HEK293 (cell line): ENCODE data around the gene HIPK4.

ENCODE experiments used
- KLF16 ChIP-seq: fragments of 450-650 bp; formaldehyde crosslinking; IDR thresholded peaks from 2 replicates; pipeline ENCODE4 v1.5.1; 2017; ENCODE audit warnings: missing biosample characterization, missing genetic modification characterization
- OVOL3 ChIP-seq: fragments of 450-650 bp; formaldehyde crosslinking; IDR thresholded peaks from 2 replicates; pipeline ENCODE4 v1.5.1; 2016; ENCODE audit warnings: missing biosample characterization, missing genetic modification characterization
- PATZ1 ChIP-seq: fragments of 450-650 bp; formaldehyde crosslinking; IDR thresholded peaks from 2 replicates; pipeline ENCODE4 v1.5.1; 2016; ENCODE audit warnings: missing biosample characterization, missing genetic modification characterization
- PBX3 ChIP-seq: sonication (generic); formaldehyde crosslinking; IDR thresholded peaks from 2 replicates; pipeline ENCODE4 v1.8.1; 2022; ENCODE audit warnings: mild to moderate bottlenecking, moderate library complexity, missing genetic modification reagents
- SP2 ChIP-seq: fragments of 450-650 bp; formaldehyde crosslinking; IDR thresholded peaks from 2 replicates; pipeline ENCODE4 v1.5.1; 2016; ENCODE audit warnings: missing biosample characterization, missing genetic modification characterization
- SP7 ChIP-seq: fragments of 450-650 bp; formaldehyde crosslinking; IDR thresholded peaks from 2 replicates; pipeline ENCODE4 v1.5.1; 2016; ENCODE audit warnings: missing biosample characterization, missing genetic modification characterization
- TCF7L2 ChIP-seq: IDR thresholded peaks from 2 replicates; pipeline ENCODE4 v1.6.1; 2011; ENCODE audit warnings: low read depth, mild to moderate bottlenecking, inconsistent platforms, low read length, moderate library complexity, borderline replicate concordance
- TSHZ1 ChIP-seq: fragments of 450-650 bp; formaldehyde crosslinking; IDR thresholded peaks from 2 replicates; pipeline ENCODE4 v1.5.1; 2016; ENCODE audit warnings: missing biosample characterization, missing genetic modification characterization, borderline replicate concordance
- ZBTB21 ChIP-seq: fragments of 450-650 bp; formaldehyde crosslinking; IDR thresholded peaks from 2 replicates; pipeline ENCODE4 v1.5.1; 2017; ENCODE audit warnings: missing biosample characterization, missing genetic modification characterization
- ZBTB48 ChIP-seq: fragments of 450-650 bp; formaldehyde crosslinking; IDR thresholded peaks from 2 replicates; pipeline ENCODE4 v1.5.1; 2016; ENCODE audit warnings: missing biosample characterization, missing genetic modification characterization
- ZFP37 ChIP-seq: fragments of 450-650 bp; formaldehyde crosslinking; IDR thresholded peaks from 2 replicates; pipeline ENCODE4 v1.5.1; 2016; ENCODE audit warnings: missing biosample characterization, missing genetic modification characterization
- ZFP41 ChIP-seq: fragments of 450-650 bp; formaldehyde crosslinking; IDR thresholded peaks from 2 replicates; pipeline ENCODE4 v1.5.1; 2016; ENCODE audit warnings: missing biosample characterization, missing genetic modification characterization, borderline replicate concordance
- ZNF133 ChIP-seq: fragments of 450-650 bp; formaldehyde crosslinking; IDR thresholded peaks from 2 replicates; pipeline ENCODE4 v1.5.1; 2016; ENCODE audit warnings: missing biosample characterization, missing genetic modification characterization
- ZNF175 ChIP-seq: fragments of 450-650 bp; formaldehyde crosslinking; IDR thresholded peaks from 2 replicates; pipeline ENCODE4 v1.5.1; 2016; ENCODE audit warnings: missing biosample characterization, missing genetic modification characterization
- ZNF211 ChIP-seq: fragments of 450-650 bp; formaldehyde crosslinking; IDR thresholded peaks from 2 replicates; pipeline ENCODE4 v1.5.1; 2016; ENCODE audit warnings: low read depth, missing biosample characterization, missing genetic modification characterization
- ZNF239 ChIP-seq: fragments of 450-650 bp; formaldehyde crosslinking; IDR thresholded peaks from 2 replicates; pipeline ENCODE4 v1.5.1; 2016; ENCODE audit warnings: missing biosample characterization, missing genetic modification characterization
- ZNF24 ChIP-seq: fragments of 450-650 bp; formaldehyde crosslinking; IDR thresholded peaks from 2 replicates; pipeline ENCODE4 v1.5.1; 2016; ENCODE audit warnings: missing biosample characterization, missing genetic modification characterization
- ZNF280D ChIP-seq: fragments of 450-650 bp; formaldehyde crosslinking; IDR thresholded peaks from 2 replicates; pipeline ENCODE4 v1.5.1; 2016; ENCODE audit warnings: missing biosample characterization, missing genetic modification characterization
- ZNF292 ChIP-seq: fragments of 450-650 bp; formaldehyde crosslinking; IDR thresholded peaks from 2 replicates; pipeline ENCODE4 v1.5.1; 2016; ENCODE audit warnings: low read depth, missing biosample characterization, missing genetic modification characterization, borderline replicate concordance
- ZNF341 ChIP-seq: fragments of 450-650 bp; formaldehyde crosslinking; IDR thresholded peaks from 2 replicates; pipeline ENCODE4; 2016; ENCODE audit warnings: low read depth, missing biosample characterization, missing genetic modification characterization
- ZNF404 ChIP-seq: fragments of 450-650 bp; formaldehyde crosslinking; IDR thresholded peaks from 2 replicates; pipeline ENCODE4 v1.5.1; 2017; ENCODE audit warnings: missing biosample characterization, missing genetic modification characterization
- ZNF510 ChIP-seq: fragments of 450-650 bp; formaldehyde crosslinking; IDR thresholded peaks from 2 replicates; pipeline ENCODE4 v1.5.1; 2018; ENCODE audit warnings: mild to moderate bottlenecking, missing genetic modification characterization, missing biosample characterization; ENCODE audit not compliant: insufficient replicate concordance
- ZNF530 ChIP-seq: fragments of 450-650 bp; formaldehyde crosslinking; IDR thresholded peaks from 2 replicates; pipeline ENCODE4 v1.5.1; 2016; ENCODE audit warnings: low read depth, missing biosample characterization, missing genetic modification characterization
- ZNF76 ChIP-seq: fragments of 450-650 bp; formaldehyde crosslinking; IDR thresholded peaks from 2 replicates; pipeline ENCODE4; 2016; ENCODE audit warnings: low read depth, missing biosample characterization, missing genetic modification characterization, borderline replicate concordance
- ZNF843 ChIP-seq: fragments of 450-650 bp; formaldehyde crosslinking; IDR thresholded peaks from 2 replicates; pipeline ENCODE4 v1.5.1; 2016; ENCODE audit warnings: missing biosample characterization, missing genetic modification characterization
- ZSCAN18 ChIP-seq: fragments of 450-650 bp; formaldehyde crosslinking; IDR thresholded peaks from 2 replicates; pipeline ENCODE4 v1.5.1; 2016; ENCODE audit warnings: missing biosample characterization, missing genetic modification characterization

Gene HIPK4

GRCh38 chr19:40348125-40348913, 41.7 kb downstream of the HIPK4 start, which contains the start of the genes C19orf47 and PLD3 (continued):
- TF ChIP-seq TSHZ1 (tag by site-specific recombination) (peak; percentile 71; the same call in 1 of the 2 replicates), OVOL3 (tag by site-specific recombination) (peak; percentile 60; the same call in 1 of the 2 replicates), ZFP37 (tag by site-specific recombination) (no peak), ZBTB21 (tag by site-specific recombination) (peak; percentile 79), ZNF24 (tag by site-specific recombination) (peak; percentile 100), ZNF292 (peak; percentile 93; the same call in 1 of the 2 replicates), PBX3 (CRISPR knock-in tag) (peak; percentile 87), ZSCAN18 (tag by site-specific recombination) (0 out of 2 replicates have a peak, but pooled peaks have one; percentile 41), ZNF843 (tag by site-specific recombination) (peak; percentile 93), ZNF530 (tag by site-specific recombination) (no peak), SP2 (tag by site-specific recombination) (peak; percentile 99), ZNF175 (tag by site-specific recombination) (peak; percentile 100; the same call in 1 of the 2 replicates), ZNF510 (no peak), ZFP41 (tag by site-specific recombination) (peak; percentile 56; the same call in 1 of the 2 replicates), SP7 (tag by site-specific recombination) (peak; percentile 88), ZNF341 (tag by site-specific recombination) (peak; percentile 97), ZNF211 (tag by site-specific recombination) (no peak), ZNF280D (tag by site-specific recombination) (peak; percentile 58; the same call in 1 of the 2 replicates), ZNF133 (tag by site-specific recombination) (no peak), ZNF404 (peak; percentile 35; the same call in 1 of the 2 replicates), TCF7L2 (no peak), PATZ1 (tag by site-specific recombination) (peak; percentile 97), ZNF239 (tag by site-specific recombination) (peak; percentile 35), ZNF76 (tag by site-specific recombination) (peak; percentile 90; the same call in 1 of the 2 replicates), KLF16 (tag by site-specific recombination) (peak; percentile 92), ZBTB48 (tag by site-specific recombination) (no peak; the same call in 1 of the 2 replicates)
